Fibroblast of skin of left quadriceps (primary cell): ENCODE data around the gene TM7SF3.
"Not testable (repeated sequence)": the region's sequence is repeated elsewhere in the genome, so short reads cannot be mapped to it uniquely, and the experiment has no call there.

ENCODE experiments used
- DNase-seq, 2 experiments: peaks; one replicate each; pipeline ENCODE4 v3.0.0-alpha.2; 2013; ENCODE audit warnings: low read depth in 2 of 2

Gene TM7SF3

GRCh38 chr12:27014085-27014858, at the start of gene TM7SF3:
TM7SF3 (minus strand) TSS chr12:27014384; CDS start chr12:27014168, 216 bp downstream.
- peak; percentile 61 to 67 for DNase-seq

- no peak for DNase-seq
These were observed 49.2 kb upstream of the TM7SF3 start for GRCh38 chr12:27063250-27063851.

GRCh38 chr12:27061317-27061716, 47.1 kb upstream of the TM7SF3 start:
- DNase-seq: no peak

- DNase-seq: no peak
These were observed 46.6 kb upstream of the TM7SF3 start for GRCh38 chr12:27060740-27061139.

- no peak for DNase-seq
These were observed 43.4 kb upstream of the TM7SF3 start for GRCh38 chr12:27057543-27057942.

GRCh38 chr12:27055966-27056365, 41.8 kb upstream of the TM7SF3 start:
- no peak for DNase-seq

- DNase-seq: no peak
These were observed 38.6 kb upstream of the TM7SF3 start for GRCh38 chr12:27052742-27053141.

DNA sequence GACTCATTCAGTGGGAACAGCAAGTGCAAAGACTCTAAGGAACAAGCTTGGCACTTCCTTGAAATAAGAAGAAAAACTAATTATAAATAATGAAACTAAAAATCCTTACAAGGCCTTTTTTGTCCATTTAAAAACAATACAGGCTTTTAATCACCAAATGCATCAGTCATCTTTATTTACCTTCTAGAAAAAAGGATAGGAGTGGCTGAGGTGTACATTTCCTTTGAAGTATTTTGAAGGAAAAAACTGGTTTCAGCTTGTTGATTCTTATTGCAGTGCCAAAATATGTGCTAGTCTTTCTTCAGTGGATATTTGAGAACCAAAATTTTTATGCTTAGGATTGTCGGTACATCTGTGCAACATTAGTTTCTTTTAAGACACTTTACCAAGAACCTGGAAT, 38.0 kb upstream of the TM7SF3 start:
- no peak for DNase-seq

DNA sequence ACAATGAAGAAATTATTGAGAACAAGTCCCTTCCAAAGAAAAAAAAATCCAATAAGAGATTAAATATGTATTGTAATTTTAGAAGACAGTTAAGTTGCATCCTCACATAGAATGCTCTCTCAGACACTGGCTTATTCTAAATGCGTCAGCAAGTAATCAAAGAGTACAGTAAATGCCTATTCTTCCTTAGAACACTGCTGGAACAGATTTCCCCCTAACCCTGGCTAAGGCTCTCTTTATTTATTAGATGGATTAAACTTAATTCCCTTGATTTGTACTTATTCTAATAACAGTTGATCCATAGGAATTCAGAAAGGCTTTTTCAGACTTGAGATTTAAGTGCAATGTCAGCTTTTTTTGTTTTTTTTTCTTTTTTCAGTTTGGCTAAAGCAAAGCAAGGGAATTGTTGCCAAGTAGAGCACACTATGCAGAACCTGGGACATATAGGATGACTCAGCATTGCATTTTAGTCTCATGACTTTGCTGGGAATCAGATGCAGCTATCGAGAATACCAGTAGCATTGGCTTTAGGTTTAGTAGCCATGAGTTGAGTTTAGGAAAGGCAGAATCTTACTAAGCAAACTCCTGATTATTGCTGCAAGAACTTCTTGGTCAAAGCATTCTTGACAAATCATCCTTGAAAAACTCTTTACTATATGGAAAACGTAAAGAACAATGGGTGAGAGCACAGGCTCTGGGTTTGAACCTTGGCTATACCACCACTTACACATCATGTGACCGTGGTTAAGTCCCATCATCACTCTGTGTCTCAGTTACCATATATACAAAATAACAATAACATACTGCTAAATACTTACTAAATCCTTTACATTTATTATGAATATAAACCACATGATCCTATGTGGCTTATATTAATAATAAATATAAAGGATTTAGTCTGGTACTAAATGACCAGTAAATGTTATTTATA, 34.9 kb upstream of the TM7SF3 start:
- peak; percentile 85 for DNase-seq

GRCh38 chr12:27042018-27042417, 27.8 kb upstream of the TM7SF3 start:
- DNase-seq: not testable (repeated sequence)

- not testable (repeated sequence) for DNase-seq
These were observed 26.5 kb upstream of the TM7SF3 start for GRCh38 chr12:27040637-27041036.

- DNase-seq: no peak
These were observed 20.6 kb upstream of the TM7SF3 start for GRCh38 chr12:27034607-27035293.

DNA sequence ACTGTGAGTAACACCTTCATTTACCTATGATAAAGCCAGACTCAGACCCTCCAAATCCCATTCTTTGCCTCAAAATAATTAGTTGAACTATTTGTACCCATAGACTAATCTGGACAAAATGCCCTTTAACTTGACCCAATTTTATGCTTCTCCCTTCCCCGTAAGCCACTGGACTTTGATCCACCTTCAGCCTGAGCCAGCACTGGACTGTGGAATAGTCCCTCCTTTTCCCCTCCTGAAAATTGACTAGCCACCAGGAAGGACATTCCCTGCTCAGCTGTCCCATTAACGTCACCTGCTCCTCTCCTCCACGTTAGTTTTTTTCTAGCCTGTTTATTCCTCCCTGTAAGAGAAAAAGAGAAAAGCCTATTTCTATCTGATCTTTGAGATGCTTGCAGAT, 18.5 kb upstream of the TM7SF3 start:
- no peak for DNase-seq

DNA sequence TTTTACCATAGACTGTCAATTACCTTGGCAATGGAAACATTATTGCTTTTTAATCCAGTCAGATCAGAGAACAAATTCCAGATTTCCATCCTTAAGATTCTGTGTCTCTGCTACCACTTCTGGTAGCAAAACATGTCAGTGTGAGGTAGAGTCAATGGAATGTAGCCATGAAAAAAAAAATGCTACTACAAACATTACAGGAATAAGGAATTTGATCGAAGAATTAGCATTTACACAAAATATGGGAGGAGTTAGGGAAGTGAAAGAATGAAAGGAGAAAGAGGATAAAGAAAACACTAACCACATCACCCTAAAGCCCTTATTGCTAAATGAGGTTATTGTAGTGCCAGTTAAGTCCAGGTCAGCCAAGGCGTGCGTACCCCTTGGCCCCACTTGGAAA, 17.3 kb upstream of the TM7SF3 start:
- no peak for DNase-seq

DNA sequence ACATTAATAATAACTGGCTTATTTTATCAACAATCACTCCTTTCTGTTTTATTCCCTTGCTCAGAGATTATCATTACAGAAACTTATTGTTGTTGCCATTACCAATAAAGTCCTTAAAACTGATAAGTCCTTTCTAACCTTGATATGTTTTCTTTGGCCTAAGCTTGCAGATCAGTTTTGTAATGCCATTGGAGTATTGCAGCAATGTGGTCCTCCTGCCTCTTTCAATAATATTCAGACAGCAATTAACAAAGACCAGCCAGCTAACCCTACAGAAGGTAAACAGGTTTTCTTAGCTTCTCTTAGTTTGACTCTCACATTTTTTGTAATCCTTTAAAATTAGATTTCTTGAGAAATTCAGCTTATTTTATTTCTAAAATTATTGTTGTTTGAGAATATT, 12.1 kb upstream of the TM7SF3 start:
- no peak for DNase-seq

DNA sequence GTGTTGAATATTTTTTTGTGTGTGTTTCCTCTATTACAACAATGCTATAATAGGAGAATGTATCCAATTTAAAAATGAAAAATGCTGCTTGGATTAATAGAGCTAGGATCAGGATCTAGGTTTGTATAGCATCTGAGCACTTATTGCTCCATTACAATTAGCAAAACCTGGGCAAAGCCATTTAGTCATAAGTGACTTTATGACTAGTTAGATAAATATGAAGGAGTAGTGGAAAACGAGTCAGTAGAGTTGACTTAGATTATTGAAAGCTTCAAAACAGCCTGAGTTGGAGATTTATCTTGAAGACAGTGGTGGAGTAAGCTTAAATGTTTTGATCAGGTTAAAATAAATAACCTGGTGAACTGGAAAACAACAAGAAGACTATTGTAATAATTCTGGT, 10.9 kb upstream of the TM7SF3 start:
- DNase-seq: no peak

- no peak for DNase-seq
These were observed 10.1 kb upstream of the TM7SF3 start for GRCh38 chr12:27024291-27024690.

DNA sequence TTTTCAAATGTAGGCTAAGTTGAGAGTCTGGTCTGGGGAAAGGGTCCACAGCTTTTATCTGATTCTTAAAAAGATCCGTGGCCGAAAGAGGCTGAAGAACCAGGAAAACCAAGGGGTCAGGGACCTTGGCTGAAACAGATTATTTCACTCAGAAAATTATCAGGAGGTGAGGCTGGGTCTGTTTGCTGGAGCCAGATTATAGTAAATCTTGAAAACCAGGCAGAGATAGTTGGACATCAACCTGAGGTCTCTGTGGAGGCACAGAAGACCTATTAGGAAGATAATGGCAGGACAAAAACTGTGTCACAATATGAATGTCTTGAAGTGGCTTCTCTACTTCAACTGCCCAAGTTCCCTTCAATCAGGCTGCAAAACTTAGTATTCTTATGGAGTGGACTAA, 6.6 kb upstream of the TM7SF3 start:
- no peak for DNase-seq

GRCh38 chr12:27018037-27018436, 3.9 kb upstream of the TM7SF3 start:
- no peak for DNase-seq

DNA sequence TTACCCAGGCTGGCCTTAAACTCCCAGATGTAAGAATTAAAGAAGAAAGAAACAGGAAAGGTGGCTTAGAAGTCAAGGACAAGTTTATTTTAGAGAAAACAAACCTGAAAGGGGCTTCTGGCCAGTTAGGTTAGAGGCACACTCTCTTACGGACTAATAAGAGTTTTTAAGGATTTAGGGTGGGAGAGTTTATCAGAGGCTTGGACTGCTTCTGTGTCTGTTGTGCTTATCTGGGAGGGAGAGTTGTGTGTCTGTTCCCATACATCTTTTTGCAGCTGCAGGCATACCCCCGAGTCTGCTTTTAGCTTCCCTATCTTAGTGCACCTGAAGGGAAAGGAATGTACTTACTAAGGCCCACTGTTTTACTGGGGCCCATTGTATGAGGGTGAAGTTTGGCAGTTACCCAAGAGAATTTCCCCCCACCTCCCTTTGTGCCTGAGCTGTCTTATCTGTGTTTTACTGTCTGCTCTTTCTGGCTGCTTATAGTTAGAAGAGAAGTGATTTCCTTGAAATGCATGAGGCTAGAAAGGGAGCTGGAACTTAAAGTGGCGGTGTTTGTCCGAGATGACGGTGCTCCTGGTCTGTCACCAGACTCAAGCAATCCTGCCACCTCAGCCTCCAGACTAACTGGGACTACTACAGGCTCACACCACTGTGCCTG, 3.1 kb upstream of the TM7SF3 start:
- DNase-seq: not testable (repeated sequence)

GRCh38 chr12:27015730-27016076, 1.5 kb upstream of the TM7SF3 start:
- no peak for DNase-seq
